Measurements from ENCODE around the gene TRIM8. TPM values are rescaled to one million over a fixed set of nuclear protein-coding genes. Genes with fewer than 3 reads are reported as not detected.

Gene TRIM8, protein sequence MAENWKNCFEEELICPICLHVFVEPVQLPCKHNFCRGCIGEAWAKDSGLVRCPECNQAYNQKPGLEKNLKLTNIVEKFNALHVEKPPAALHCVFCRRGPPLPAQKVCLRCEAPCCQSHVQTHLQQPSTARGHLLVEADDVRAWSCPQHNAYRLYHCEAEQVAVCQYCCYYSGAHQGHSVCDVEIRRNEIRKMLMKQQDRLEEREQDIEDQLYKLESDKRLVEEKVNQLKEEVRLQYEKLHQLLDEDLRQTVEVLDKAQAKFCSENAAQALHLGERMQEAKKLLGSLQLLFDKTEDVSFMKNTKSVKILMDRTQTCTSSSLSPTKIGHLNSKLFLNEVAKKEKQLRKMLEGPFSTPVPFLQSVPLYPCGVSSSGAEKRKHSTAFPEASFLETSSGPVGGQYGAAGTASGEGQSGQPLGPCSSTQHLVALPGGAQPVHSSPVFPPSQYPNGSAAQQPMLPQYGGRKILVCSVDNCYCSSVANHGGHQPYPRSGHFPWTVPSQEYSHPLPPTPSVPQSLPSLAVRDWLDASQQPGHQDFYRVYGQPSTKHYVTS
- 36.3 to 40.3 TPM (median 36.8 TPM) in 3 replicates for total RNA-seq (2021)
- Bru-seq, nascent RNA = percentile 67 among the genes with signal in this experiment
- long read RNA-seq, experiment 1, full-length matches to known transcripts = 126 of 145 reads
- long read RNA-seq, experiment 1, partial matches to known transcripts = 4 of 145 reads
- long read RNA-seq, experiment 1, other reads (novel, unspliced or antisense) = 15 of 145 reads
- long read RNA-seq, experiment 2, partial matches to known transcripts = 0 of 32 reads
- long read RNA-seq, experiment 2, other reads (novel, unspliced or antisense) = 28 of 32 reads
- long read RNA-seq, experiment 3, full-length matches to known transcripts = 1 of 3 reads
- long read RNA-seq, experiment 3, partial matches to known transcripts = 0 of 3 reads
- long read RNA-seq, experiment 3, other reads (novel, unspliced or antisense) = 2 of 3 reads

DNA sequence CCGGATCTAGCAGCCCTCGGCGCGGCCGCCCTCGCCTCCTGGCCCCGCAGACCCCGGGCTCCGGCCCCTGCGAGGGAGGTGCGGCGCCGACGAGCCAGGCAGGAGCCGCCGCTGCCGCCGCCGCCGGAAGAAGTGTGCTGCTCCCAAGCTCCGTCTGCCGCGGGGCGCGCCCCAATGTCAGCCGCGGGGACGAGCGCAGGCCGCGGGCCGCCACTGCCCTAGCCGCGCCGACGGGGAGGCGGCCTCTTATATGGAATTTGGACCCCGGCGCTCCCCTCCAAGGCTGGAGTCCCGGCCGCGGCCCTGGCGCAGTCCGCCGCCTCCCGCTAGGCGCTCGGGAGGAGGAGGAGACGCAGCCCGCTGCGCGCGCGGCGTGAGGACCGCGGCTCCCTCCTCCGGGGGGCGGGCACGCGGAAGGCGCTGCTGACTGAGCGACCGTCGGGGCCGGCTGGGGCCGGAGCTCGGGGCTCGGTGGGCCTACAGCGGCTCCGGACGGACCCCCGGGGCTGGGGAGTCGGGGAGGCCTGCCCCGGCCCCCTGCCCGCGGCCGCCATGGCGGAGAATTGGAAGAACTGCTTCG is at the start of gene TRIM8:
Gene TRIM8 (plus strand): TSS at position 414 of the 580 bp plus-strand sequence. CDS start 139 bp downstream, at position 553.
- DNase-seq (ENCODE audit: low spot score) (peak; percentile 54), ATAC-seq (no peak; the same call in none of the 2 replicates)
- H3K36me3 Mint-ChIP-seq = no peaks in the 10 kb centered on the region
- ChIA-PET POLR2A (interaction anchor here (0.6 to 3.2 kb wide), 9 partner anchors 9 to 523 kb away, joined by 3 to 22 read pairs (median 3); no protein-coding TSS in a partner anchor), CTCF (interaction anchor here (0.6 to 3.2 kb wide), 21 partner anchors 9 to 260 kb away, joined by 3 to 45 read pairs (median 4); partner anchors contain the start of genes ACTR1A, ARL3, SFXN2 and SUFU)
- peak within 1 kb of the TSS; percentile 96 for H3K4me3 Mint-ChIP-seq
- no peaks in the 10 kb centered on the region for H3K9me3 Mint-ChIP-seq
- peak within 1 kb of the TSS; percentile 94 for H3K27ac Mint-ChIP-seq
- no peaks in the 10 kb centered on the region for H3K27me3 Mint-ChIP-seq (ENCODE audit: low read depth)
- peaks cover 40% of the 10 kb centered on the region for H3K4me1 Mint-ChIP-seq
- TF ChIP-seq OVOL2 (CRISPR knock-in tag; IDR thresholded peaks at IDR 0.05; ENCODE audit: borderline replicate concordance) (no peak), ESRRA (CRISPR knock-in tag; IDR thresholded peaks at IDR 0.05; ENCODE audit: borderline replicate concordance) (no peak), ZNF423 (CRISPR knock-in tag; IDR thresholded peaks at IDR 0.05) (0 out of 2 replicates have a peak, but pooled peaks have one; percentile 29), IRF2 (CRISPR knock-in tag; IDR thresholded peaks at IDR 0.05; ENCODE audit: borderline replicate concordance, low read depth) (no peak), SOX15 (CRISPR knock-in tag; IDR thresholded peaks at IDR 0.05) (no peak), FOXK1 (CRISPR knock-in tag; IDR thresholded peaks at IDR 0.05) (peak; percentile 56; the same call in 1 of the 2 replicates), SMAD4 (CRISPR knock-in tag; IDR thresholded peaks at IDR 0.05) (no peak)
- TF ChIP-seq, protein P1, sequence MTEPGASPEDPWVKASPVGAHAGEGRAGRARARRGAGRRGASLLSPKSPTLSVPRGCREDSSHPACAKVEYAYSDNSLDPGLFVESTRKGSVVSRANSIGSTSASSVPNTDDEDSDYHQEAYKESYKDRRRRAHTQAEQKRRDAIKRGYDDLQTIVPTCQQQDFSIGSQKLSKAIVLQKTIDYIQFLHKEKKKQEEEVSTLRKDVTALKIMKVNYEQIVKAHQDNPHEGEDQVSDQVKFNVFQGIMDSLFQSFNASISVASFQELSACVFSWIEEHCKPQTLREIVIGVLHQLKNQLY (CRISPR knock-in tag; IDR thresholded peaks at IDR 0.05) = no peak
- TF ChIP-seq, protein P2, sequence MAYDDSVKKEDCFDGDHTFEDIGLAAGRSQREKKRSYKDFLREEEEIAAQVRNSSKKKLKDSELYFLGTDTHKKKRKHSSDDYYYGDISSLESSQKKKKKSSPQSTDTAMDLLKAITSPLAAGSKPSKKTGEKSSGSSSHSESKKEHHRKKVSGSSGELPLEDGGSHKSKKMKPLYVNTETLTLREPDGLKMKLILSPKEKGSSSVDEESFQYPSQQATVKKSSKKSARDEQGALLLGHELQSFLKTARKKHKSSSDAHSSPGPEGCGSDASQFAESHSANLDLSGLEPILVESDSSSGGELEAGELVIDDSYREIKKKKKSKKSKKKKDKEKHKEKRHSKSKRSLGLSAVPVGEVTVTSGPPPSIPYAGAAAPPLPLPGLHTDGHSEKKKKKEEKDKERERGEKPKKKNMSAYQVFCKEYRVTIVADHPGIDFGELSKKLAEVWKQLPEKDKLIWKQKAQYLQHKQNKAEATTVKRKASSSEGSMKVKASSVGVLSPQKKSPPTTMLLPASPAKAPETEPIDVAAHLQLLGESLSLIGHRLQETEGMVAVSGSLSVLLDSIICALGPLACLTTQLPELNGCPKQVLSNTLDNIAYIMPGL (CRISPR knock-in tag; IDR thresholded peaks at IDR 0.05) = peak; percentile 1; the same call in 1 of the 2 replicates

DNA sequence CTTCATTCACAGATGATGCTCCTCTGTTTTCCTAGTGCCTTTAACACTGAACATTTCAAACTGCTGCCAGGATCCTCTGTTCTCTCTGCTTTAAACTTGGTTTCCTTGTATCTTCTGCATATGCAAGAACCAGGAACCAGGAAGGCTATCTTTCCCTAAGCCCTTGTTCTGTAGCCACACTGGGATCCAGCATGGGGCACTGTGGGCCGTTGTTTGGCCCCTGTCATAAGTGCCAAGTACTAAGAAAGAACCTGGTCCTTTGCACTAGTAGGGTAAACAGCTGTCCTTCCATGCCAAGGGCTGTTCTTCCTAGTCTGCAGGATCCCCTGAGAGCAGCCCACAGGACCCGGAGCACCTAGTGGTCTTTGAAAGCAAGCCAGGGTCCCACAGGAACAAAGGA is 49.0 kb upstream of the TRIM8 start:
- TF ChIP-seq TEAD1 (CRISPR knock-in tag; IDR thresholded peaks at IDR 0.05) (no peak), OVOL2 (CRISPR knock-in tag; IDR thresholded peaks at IDR 0.05; ENCODE audit: borderline replicate concordance) (no peak), MYBL2 (CRISPR knock-in tag; IDR thresholded peaks at IDR 0.05) (no peak), NFE2L1 (CRISPR knock-in tag; IDR thresholded peaks at IDR 0.05) (no peak), ZNF317 (CRISPR knock-in tag; IDR thresholded peaks at IDR 0.05; ENCODE audit: borderline replicate concordance, low read depth) (no peak), RELA (CRISPR knock-in tag; IDR thresholded peaks at IDR 0.05; ENCODE audit: borderline replicate concordance) (no peak), ESRRA (CRISPR knock-in tag; IDR thresholded peaks at IDR 0.05; ENCODE audit: borderline replicate concordance) (no peak), GRHL2 (CRISPR knock-in tag; IDR thresholded peaks at IDR 0.05; ENCODE audit: insufficient replicate concordance, severe bottlenecking) (no peak)
- TF ChIP-seq, protein P3, sequence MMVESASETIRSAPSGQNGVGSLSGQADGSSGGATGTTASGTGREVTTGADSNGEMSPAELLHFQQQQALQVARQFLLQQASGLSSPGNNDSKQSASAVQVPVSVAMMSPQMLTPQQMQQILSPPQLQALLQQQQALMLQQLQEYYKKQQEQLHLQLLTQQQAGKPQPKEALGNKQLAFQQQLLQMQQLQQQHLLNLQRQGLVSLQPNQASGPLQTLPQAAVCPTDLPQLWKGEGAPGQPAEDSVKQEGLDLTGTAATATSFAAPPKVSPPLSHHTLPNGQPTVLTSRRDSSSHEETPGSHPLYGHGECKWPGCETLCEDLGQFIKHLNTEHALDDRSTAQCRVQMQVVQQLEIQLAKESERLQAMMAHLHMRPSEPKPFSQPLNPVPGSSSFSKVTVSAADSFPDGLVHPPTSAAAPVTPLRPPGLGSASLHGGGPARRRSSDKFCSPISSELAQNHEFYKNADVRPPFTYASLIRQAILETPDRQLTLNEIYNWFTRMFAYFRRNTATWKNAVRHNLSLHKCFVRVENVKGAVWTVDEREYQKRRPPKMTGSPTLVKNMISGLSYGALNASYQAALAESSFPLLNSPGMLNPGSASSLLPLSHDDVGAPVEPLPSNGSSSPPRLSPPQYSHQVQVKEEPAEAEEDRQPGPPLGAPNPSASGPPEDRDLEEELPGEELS (CRISPR knock-in tag; IDR thresholded peaks at IDR 0.05) = no peak
- TF ChIP-seq, protein P4, sequence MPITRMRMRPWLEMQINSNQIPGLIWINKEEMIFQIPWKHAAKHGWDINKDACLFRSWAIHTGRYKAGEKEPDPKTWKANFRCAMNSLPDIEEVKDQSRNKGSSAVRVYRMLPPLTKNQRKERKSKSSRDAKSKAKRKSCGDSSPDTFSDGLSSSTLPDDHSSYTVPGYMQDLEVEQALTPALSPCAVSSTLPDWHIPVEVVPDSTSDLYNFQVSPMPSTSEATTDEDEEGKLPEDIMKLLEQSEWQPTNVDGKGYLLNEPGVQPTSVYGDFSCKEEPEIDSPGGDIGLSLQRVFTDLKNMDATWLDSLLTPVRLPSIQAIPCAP (CRISPR knock-in tag; IDR thresholded peaks at IDR 0.05) = no peak
- TF ChIP-seq, protein P5, sequence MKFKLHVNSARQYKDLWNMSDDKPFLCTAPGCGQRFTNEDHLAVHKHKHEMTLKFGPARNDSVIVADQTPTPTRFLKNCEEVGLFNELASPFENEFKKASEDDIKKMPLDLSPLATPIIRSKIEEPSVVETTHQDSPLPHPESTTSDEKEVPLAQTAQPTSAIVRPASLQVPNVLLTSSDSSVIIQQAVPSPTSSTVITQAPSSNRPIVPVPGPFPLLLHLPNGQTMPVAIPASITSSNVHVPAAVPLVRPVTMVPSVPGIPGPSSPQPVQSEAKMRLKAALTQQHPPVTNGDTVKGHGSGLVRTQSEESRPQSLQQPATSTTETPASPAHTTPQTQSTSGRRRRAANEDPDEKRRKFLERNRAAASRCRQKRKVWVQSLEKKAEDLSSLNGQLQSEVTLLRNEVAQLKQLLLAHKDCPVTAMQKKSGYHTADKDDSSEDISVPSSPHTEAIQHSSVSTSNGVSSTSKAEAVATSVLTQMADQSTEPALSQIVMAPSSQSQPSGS (CRISPR knock-in tag; IDR thresholded peaks at IDR 0.05; ENCODE audit: borderline replicate concordance, low read depth) = no peak
- TF ChIP-seq, protein P6, sequence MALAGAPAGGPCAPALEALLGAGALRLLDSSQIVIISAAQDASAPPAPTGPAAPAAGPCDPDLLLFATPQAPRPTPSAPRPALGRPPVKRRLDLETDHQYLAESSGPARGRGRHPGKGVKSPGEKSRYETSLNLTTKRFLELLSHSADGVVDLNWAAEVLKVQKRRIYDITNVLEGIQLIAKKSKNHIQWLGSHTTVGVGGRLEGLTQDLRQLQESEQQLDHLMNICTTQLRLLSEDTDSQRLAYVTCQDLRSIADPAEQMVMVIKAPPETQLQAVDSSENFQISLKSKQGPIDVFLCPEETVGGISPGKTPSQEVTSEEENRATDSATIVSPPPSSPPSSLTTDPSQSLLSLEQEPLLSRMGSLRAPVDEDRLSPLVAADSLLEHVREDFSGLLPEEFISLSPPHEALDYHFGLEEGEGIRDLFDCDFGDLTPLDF (CRISPR knock-in tag; IDR thresholded peaks at IDR 0.05) = no peak
- TF ChIP-seq, protein P7, sequence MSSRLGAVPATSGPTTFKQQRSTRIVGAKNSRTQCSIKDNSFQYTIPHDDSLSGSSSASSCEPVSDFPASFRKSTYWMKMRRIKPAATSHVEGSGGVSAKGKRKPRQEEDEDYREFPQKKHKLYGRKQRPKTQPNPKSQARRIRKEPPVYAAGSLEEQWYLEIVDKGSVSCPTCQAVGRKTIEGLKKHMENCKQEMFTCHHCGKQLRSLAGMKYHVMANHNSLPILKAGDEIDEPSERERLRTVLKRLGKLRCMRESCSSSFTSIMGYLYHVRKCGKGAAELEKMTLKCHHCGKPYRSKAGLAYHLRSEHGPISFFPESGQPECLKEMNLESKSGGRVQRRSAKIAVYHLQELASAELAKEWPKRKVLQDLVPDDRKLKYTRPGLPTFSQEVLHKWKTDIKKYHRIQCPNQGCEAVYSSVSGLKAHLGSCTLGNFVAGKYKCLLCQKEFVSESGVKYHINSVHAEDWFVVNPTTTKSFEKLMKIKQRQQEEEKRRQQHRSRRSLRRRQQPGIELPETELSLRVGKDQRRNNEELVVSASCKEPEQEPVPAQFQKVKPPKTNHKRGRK (CRISPR knock-in tag; IDR thresholded peaks at IDR 0.05; ENCODE audit: borderline replicate concordance) = no peak

More for the DNA sequence above, 49.0 kb upstream of the TRIM8 start:
- Mint-ChIP-seq H3K27me3 (ENCODE audit: low read depth) (no peaks in the 10 kb centered on the region), H3K4me3 (no peak overlapping the region), H3K27ac (no peak overlapping the region), H3K9me3 (no peaks in the 10 kb centered on the region), H3K36me3 (no peaks in the 10 kb centered on the region), H3K4me1 (peaks cover 16% of the 10 kb centered on the region)
- DNase-seq (ENCODE audit: low spot score) = no peak
- ChIA-PET POLR2A (no interaction called here), CTCF (interaction anchor here (0.6 to 2.9 kb wide), 19 partner anchors 9 to 365 kb away, joined by 3 to 26 read pairs (median 7); partner anchors contain the start of genes ACTR1A, CUEDC2, PITX3 and SUFU)
- ATAC-seq = no peak

All from WTC11 (cell line).